ENCODE results near the gene FHOD3.

Gene FHOD3

DNA sequence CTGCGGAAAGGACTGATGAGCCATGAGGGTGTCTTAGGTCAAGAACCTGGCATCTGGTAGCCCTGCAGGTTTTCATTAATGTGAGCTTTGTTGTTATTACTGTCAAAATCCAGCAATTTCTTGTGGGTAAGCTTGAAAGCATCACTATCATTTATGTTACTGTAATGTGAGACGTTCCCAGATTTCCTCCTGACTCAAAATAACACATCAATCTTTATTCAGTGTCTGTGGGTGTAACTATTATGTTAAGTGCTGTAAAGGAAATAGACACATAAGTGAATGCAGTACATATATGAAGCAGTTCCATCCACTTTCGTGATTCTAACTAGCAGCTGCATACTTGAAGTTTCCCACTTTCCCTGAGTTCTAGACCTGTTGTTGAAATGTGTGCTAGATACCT is 89.8 kb downstream of the FHOD3 start:
- no peak for DNase-seq

DNA sequence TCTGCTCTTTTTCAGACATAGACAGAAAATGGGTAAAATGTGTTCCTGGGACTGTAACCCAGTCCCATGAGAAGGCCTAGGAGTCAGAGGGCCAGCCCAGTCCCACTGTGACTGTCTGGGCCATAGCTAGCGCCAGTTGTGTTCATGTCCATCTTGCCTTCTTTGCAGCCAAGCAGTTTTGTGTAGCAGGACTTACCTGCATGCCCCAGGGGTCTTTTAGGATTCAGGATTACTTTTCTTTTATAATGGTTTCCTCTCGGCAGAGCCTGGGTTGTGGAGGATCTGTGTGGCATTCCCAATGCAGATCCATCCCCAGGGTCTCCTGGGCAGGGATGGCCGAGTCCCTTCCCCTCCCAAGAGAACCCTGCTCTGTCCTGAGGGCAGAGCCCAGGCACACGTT is 90.8 kb downstream of the FHOD3 start:
- DNase-seq: no peak

GRCh38 chr18:36389027-36389426 is 91.5 kb downstream of the FHOD3 start:
- DNase-seq: no peak

DNA sequence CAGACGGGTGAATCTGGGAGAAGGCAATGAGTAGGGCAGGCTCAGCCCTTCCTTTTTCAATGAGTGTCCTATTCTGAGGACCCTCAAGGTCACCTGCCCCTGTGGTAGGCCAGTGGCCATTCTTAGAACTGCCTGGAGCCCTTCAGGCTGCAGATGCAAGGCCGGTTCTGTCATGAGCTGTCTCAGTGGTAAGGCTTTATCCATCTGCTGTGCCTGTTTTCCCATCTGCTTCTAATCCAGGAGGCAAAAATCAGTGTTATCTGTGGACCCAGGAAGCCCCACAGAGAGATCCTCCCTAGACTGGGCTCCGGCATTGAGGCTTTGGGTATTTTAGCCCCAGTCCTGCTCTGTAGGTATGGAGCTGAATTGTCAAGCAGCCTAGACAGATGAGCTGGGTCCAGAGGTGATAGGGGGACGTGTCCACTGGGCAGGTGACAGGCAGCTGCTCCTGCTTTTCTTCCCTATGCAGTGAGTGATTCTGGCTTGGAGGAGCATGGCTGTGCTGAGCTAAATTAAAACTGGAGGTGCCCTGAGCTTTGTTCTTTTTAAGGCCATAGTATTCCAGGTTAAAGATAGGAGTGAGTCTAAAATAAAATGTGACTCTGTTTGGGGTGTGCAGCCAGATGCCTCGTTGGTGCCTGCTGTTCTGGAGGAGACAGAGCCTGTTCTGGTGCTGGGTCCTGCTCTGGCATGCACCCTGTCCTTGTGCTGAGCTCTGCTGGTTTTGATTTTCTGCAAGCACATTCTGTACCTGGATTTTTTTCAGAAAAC is 92.5 kb downstream of the FHOD3 start:
- DNase-seq: no peak

GRCh38 chr18:36391426-36392145 is 94.1 kb downstream of the FHOD3 start:
- DNase-seq: no peak

DNA sequence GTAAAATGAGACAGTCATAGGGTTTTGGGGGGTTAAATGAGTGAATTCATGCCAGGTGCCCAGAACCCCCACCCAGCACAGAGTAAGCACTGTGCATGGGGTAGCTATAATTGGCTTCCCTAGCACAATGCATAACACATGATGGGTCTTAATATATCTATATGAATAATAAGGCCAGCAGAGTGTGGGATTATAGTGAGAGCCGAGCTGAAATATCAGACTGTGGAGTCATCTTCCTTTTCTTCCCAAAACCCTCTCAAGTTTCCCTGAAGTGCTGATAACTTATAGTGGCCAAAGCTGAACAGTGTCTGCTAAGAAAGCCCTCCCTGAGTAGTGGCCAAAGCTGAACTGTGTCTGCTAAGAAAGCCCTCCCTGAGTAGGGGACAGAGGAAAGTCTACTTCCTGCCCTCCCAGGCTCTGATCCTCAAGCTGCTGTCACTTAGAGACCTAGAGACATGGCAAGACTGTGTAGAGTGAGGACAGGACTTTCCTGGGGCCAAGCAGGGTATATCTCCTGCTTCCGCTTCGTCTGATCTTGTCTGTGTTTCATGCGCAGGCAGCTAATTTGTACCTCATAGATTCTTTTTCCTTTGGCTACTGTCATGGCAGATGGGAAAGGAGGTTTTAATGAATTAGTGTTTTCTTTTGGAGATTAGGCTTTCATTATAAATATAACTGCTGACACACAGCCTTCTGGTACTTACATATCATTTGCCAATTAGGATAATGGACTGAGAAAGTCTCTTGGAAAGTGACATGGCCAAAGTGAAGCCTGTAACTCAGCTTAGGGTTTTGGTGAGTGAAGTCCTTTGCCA is 94.9 kb downstream of the FHOD3 start:
- no peak for DNase-seq

- no peak for DNase-seq
These were observed 95.4 kb downstream of the FHOD3 start for GRCh38 chr18:36392979-36393287.

GRCh38 chr18:36394486-36394885 is 97.0 kb downstream of the FHOD3 start:
- no peak for DNase-seq

DNA sequence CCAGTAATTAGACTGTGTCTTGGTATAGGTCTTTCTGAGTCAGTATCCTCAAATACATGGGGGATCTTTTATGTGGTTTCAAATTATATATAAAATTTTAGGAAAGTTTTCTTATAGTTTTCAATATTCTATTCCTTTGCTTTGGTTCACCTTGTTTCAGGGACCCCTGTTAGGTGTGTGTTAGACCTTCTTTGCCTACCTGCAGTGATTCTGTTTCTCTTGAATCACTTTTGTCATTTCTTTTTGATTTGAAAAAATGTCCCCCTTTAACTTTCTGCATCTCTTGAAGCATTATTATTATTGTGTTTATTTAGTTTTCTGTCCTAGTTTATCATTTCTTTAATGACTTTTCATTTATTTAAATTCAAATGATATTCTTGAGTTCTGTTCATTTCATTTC is 98.7 kb downstream of the FHOD3 start:
- DNase-seq: no peak

DNA sequence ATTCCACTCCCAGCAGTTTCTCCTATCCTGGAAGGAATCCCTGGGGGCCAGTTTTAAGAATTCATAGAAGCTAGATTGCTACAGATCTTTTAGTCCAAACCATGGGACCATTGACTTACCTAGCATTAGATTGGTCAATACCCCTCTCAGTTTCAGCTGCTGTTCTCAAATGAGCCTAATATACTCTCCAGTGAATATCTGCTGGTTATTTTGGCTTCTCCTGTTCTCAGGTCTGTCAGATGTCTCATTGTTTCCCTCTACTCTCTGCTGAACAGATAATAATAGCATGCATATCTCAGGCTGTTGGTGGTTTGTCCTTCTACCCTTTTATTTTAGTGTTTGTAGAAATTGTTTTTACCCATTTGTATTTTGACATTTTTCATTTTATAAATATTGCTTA is 99.5 kb downstream of the FHOD3 start:
- DNase-seq: no peak

GRCh38 chr18:36398419-36398818 is 100.9 kb downstream of the FHOD3 start:
- no peak for DNase-seq

DNA sequence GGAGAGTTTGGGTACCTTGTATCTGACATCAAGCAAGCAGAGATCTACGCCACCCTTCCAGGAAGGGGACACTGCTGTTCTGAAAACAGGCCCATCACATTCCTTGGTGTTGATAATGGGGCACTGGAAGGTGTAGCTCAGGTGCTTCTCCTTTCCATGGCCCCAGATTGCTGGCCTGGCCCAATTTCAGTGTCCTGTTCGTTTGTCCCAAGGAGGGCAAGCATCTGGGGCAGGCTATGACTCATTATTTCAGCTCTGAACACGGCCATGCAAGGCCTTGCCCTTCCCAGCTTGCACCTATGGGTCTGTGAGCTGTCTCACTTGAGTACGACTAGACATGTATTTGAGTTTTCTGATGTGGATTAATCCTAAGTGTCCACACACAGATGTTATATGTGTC is 101.5 kb downstream of the FHOD3 start:
- no peak for DNase-seq

GRCh38 chr18:36401462-36401861 is 103.9 kb downstream of the FHOD3 start:
- DNase-seq: no peak

DNA sequence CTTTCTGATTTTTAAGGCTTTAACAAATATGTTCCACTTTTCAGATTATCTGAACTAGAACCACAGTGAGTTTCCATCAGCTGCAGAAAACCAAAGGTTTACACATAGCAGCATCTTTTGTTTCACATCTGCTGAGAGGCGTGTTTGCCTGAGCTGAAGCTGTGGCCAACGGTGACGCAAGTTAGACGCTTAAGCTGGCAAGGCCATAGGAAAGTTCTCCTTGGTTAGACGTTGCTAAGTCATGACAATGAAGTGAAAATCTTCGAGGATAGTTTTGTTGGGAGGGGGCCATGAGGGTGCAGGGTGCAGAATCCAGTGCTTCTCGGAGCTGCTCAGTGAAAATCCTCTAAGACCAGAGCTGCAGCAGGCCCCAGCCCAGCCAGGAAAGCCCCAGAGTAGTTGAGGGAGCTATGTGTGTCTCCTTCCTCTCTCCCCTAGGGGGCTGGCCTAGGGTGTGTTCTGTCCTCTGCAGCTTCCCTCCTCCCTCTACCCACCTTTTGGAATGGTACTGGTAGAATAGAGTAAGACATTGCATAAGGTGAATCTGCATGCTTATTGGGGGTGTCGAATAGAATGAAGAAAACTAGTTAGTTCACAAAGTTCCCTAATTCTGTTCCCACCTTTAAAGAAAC is 105.4 kb downstream of the FHOD3 start:
- DNase-seq: no peak

DNA sequence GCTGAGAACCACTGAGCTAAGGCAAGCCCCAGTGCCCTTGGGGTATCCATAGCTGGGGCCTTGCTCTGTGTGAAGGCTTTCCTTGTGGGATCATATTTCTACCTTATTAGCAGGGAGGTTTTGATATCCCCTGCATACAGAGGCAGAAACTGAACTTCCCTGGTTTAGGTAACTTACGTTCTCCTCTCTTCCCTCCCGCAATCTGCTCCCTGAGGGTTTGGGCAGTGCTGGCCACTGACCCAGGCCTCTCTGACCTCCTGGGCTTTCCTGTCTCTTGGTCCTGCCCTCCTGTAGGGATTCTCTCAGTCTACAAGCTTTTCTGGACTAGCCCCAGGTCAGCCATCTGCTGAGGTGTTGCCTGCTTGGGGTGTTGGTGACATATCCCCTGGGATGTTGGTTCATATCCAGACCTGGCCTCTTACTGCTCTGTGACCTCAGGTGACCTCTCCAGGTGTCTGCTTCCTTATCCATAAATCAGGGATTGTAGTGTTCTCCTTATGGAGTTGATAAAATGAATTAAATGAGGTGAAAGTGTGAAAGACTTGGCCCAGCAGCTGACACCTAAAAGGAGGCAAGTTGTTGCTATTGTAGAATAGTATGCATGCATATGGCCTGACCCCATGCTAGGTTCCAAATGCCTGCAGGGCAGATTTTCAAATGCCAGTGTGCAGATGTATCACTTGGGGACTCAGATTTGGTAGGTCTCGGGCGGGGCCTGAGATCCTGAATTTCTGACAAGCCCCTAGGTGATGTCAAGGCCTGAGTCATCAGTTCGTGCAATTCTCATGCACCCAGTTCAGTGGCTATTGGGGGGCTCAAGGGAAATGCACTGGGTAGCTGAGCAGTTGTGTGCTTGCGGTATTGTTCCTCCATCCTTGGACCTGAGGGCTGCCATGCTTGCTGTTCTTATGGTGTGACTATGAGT is 106.6 kb downstream of the FHOD3 start:
- DNase-seq: no peak

- DNase-seq: no peak
These were observed 108.1 kb downstream of the FHOD3 start for GRCh38 chr18:36405611-36406010.

GRCh38 chr18:36406805-36407204 is 109.3 kb downstream of the FHOD3 start:
- no peak for DNase-seq

GRCh38 chr18:36408606-36409005 is 111.1 kb downstream of the FHOD3 start:
- DNase-seq: no peak

DNA sequence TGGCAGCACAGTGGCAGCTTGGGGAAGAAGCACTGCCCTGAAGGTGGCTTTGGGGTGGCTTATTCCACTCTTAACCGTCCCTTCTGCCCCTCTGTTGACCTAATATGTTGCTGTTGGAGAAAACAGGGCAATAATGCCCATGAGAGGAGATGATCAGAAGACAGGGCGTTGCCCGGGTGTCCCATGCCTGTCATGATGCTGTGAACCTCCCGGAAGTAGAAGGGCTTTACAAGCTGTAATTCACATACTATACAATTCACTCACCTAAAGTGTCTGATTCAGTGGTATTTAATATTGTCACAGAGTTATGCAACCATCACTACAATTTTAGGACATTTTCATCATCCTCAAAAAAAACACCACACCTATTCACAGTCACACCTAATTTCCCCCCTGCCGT is 112.3 kb downstream of the FHOD3 start:
- no peak for DNase-seq

- no peak for DNase-seq
These were observed 112.8 kb downstream of the FHOD3 start for GRCh38 chr18:36410346-36410745.

- no peak for DNase-seq
These were observed 114.2 kb downstream of the FHOD3 start for GRCh38 chr18:36411745-36412168.

GRCh38 chr18:36412778-36413177 is 115.3 kb downstream of the FHOD3 start:
- no peak for DNase-seq
